Activated CD8-positive, alpha-beta T cell treated with anti-CD3 and anti-CD28 coated beads for 36 hours (primary cell): ENCODE results near the gene SRD5A1. TPM values are rescaled to one million over a fixed set of nuclear protein-coding genes. Genes with fewer than 3 reads are reported as not detected.
"Not testable (repeated sequence)": the region's sequence is repeated elsewhere in the genome, so short reads cannot be mapped to it uniquely, and the experiment has no call there.

Experiments used
- ATAC-seq: fragments of 200-7000 bp; cut with Tn5 transposase; one replicate; pipeline ENCODE4 v1.10.0; 2021; ENCODE audit warnings: mild to moderate bottlenecking, moderate library complexity
- CTCF ChIA-PET: fragments of 350-600 bp; sonication (Branson Sonifier 250); formaldehyde crosslinking; loops from one replicate; lab custom pipeline; 2021; ENCODE audit warnings: antibody characterized with exemption; lab: Charles Lee
- POLR2A ChIA-PET: fragments of 350-600 bp; sonication (Branson Sonifier 250); formaldehyde crosslinking; loops from one replicate; lab custom pipeline; 2021; ENCODE audit warnings: antibody characterized with exemption; lab: Charles Lee
- DNase-seq: peaks from one replicate; pipeline ENCODE4 v3.0.0-alpha.2; 2020
- H3K27ac Mint-ChIP-seq: one replicate; pipeline ENCODE4 v1.8.0; 2021; ENCODE audit warnings: mild to moderate bottlenecking, mixed read lengths
- H3K27me3 Mint-ChIP-seq: one replicate; pipeline ENCODE4 v1.8.0; 2021; ENCODE audit warnings: mixed read lengths
- H3K36me3 Mint-ChIP-seq: one replicate; pipeline ENCODE4 v1.8.0; 2021; ENCODE audit warnings: low read depth, mixed read lengths
- H3K4me1 Mint-ChIP-seq: one replicate; pipeline ENCODE4 v1.8.0; 2021; ENCODE audit warnings: low read depth, mixed read lengths
- H3K4me3 Mint-ChIP-seq: one replicate; pipeline ENCODE4 v1.8.0; 2021; ENCODE audit warnings: mild to moderate bottlenecking, moderate library complexity, mixed read lengths
- H3K9me3 Mint-ChIP-seq: one replicate; pipeline ENCODE4 v1.8.0; 2021; ENCODE audit warnings: mixed read lengths
- intact Hi-C: fragments of 100-400 bp; cut with micrococcal nuclease; formaldehyde crosslinking; loops from one replicate; pipeline ENCODE4 v1.10.0; 2022
- total RNA-seq, 2 experiments: library from RNA; stranded (reverse); gene quantifications; one replicate each; pipeline ENCODE4 v1.2.3, GENCODE V29; 2021
- TF ChIP-seq, protein P1 (sequence below): fragments of 200-600 bp; IDR thresholded peaks from one replicate; pipeline ENCODE4 v1.8.0; 2022; ENCODE audit warnings: antibody characterized with exemption, mild to moderate bottlenecking

The SRD5A1 gene
- total RNA-seq, 2 experiments from 2014 or later, result 10.6 to 12.4 TPM

DNA sequence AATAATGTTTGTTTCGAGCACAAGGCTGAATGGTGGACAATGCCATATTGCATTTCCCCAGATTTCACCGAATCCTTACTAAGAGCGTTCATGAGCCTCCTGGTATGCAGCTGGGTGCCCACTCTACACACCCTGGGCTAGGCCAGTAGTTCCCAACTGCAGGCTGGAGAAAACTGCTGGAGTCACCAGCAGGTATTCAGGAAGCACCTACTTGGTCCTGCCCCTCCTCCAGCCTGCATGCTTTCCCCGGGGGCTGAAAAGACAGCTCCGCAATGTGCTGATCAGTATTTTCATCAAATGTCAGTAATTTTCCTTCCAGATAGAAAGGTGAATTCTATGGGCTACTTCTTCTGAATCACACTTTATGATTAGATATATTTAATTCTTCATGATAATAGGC, 34.4 kb downstream of the SRD5A1 start:
- TF ChIP-seq, protein P1, sequence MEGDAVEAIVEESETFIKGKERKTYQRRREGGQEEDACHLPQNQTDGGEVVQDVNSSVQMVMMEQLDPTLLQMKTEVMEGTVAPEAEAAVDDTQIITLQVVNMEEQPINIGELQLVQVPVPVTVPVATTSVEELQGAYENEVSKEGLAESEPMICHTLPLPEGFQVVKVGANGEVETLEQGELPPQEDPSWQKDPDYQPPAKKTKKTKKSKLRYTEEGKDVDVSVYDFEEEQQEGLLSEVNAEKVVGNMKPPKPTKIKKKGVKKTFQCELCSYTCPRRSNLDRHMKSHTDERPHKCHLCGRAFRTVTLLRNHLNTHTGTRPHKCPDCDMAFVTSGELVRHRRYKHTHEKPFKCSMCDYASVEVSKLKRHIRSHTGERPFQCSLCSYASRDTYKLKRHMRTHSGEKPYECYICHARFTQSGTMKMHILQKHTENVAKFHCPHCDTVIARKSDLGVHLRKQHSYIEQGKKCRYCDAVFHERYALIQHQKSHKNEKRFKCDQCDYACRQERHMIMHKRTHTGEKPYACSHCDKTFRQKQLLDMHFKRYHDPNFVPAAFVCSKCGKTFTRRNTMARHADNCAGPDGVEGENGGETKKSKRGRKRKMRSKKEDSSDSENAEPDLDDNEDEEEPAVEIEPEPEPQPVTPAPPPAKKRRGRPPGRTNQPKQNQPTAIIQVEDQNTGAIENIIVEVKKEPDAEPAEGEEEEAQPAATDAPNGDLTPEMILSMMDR, result no peak
- intact Hi-C loops, result no loop called here
- peaks cover 20% of the 10 kb centered on the region for H3K36me3 Mint-ChIP-seq
- no peak overlapping the region for H3K4me3 Mint-ChIP-seq
- H3K9me3 Mint-ChIP-seq, result no peaks in the 10 kb centered on the region
- no peaks in the 10 kb centered on the region for H3K4me1 Mint-ChIP-seq
- no peaks in the 10 kb centered on the region for H3K27me3 Mint-ChIP-seq
- ATAC-seq (no peak), DNase-seq (no peak)
- CTCF ChIA-PET, result no interaction called here
- no peak overlapping the region for H3K27ac Mint-ChIP-seq
- POLR2A ChIA-PET, result no interaction called here

DNA sequence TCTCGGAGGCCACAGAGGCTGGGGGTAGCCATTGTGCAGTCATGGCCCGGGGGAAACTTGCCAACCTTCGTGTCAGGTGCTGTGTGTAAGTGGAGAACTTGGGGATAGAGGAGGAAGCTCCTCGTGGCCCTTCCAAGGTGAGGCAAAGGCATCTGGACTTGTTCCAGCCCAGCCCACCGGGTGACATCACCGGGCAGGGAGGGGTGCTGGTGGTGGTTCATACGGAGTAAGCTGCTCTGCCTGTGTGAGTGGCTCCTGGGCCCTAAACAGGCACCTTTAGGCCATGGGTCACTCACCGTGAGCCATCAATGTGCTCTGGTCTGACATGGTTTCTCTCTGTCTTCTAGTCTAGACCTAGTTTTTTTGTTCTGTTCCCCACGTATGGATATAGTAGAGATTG, 35.5 kb downstream of the SRD5A1 start:
- H3K4me1 Mint-ChIP-seq, CTCF ChIA-PET, ATAC-seq, H3K9me3 Mint-ChIP-seq, POLR2A ChIA-PET, DNase-seq, H3K27ac Mint-ChIP-seq, H3K27me3 Mint-ChIP-seq, H3K4me3 Mint-ChIP-seq, intact Hi-C loops: not testable (repeated sequence)
- peaks cover 17% of the 10 kb centered on the region for H3K36me3 Mint-ChIP-seq

DNA sequence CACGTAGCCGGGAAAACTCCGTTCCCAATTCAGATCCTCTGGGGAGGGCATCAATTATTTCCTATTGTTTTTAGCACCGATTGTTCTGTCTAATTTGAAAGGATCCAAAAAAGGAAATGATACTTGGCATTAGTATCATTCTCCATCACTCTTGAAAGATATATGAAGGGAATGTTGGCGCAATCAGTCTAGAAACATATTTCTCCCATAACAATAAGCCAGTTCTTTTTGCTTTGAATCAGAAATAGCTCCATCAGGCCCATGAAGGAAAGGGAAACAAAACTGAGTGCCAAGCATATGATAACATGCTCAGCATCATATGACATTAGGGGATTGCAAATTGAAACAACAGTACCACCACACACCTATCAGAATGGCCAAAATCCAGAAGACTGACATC, 39.8 kb downstream of the SRD5A1 start:
- DNase-seq, result no peak
- Mint-ChIP-seq H3K27ac (no peak overlapping the region), H3K4me1 (no peaks in the 10 kb centered on the region), H3K4me3 (no peak overlapping the region), H3K9me3 (no peaks in the 10 kb centered on the region), H3K27me3 (no peaks in the 10 kb centered on the region), H3K36me3 (peaks cover 17% of the 10 kb centered on the region)
- ATAC-seq, result no peak
- intact Hi-C loops, result no loop called here
- ChIA-PET POLR2A (no interaction called here), CTCF (interaction anchor here (1.0 kb wide), 1 partner anchor 8 kb away, joined by 3 read pairs; no protein-coding TSS in a partner anchor)
- TF ChIP-seq, protein P1, result no peak

DNA sequence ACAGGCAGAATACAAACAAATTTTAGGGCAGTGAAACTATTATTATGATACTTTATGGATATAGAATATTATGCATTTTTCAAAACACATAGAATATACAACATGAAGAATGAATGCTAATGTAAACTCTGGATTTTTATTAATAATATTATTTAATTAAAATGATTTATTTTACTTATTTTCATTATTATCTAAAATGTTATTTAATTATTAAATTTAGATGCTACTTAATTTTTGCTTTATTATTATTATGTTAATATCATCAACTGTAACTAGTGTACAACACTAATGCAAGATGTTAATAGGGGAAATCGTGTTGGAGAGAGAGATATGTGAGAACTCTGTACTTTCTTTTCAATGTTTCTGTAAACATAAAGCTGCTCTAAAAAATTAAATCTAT, 40.7 kb downstream of the SRD5A1 start:
- no peak overlapping the region for H3K4me3 Mint-ChIP-seq
- TF ChIP-seq, protein P1, result no peak

DNA sequence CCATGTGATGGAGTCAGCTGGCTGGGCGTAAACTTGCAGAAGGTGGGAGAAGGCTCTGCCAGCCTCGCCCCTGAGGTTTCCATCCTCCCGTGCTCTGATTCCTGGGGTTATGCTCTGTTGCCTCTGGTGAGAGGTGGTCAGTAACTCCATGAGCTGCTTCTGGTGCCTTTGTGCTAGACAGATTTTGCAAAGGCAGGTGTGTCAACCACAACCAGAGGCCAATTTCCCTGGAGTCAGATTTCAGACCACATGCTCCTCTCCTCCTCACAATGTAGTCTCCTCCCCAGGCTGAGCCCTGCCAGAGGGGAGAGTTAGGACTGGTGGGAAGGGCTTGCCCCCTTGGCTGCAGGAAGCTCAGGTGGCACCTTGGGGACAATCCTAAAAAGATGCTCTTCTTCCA, 41.2 kb downstream of the SRD5A1 start:
- Mint-ChIP-seq H3K27ac (no peak overlapping the region), H3K36me3 (peaks cover 15% of the 10 kb centered on the region), H3K9me3 (no peaks in the 10 kb centered on the region), H3K4me3 (no peak overlapping the region), H3K27me3 (no peaks in the 10 kb centered on the region), H3K4me1 (no peaks in the 10 kb centered on the region)
- ATAC-seq (no peak), DNase-seq (no peak)
- ChIA-PET POLR2A (no interaction called here), CTCF (no interaction called here)
- intact Hi-C loops, result no loop called here
- TF ChIP-seq, protein P1, result no peak

More for the DNA sequence above, 40.7 kb downstream of the SRD5A1 start:
- no peaks in the 10 kb centered on the region for H3K9me3 Mint-ChIP-seq
- ChIA-PET POLR2A (no interaction called here), CTCF (no interaction called here)
- peaks cover 17% of the 10 kb centered on the region for H3K36me3 Mint-ChIP-seq
- intact Hi-C loops, result no loop called here
- DNase-seq (no peak), ATAC-seq (no peak)
- H3K27me3 Mint-ChIP-seq, result no peaks in the 10 kb centered on the region
- no peaks in the 10 kb centered on the region for H3K4me1 Mint-ChIP-seq
- no peak overlapping the region for H3K27ac Mint-ChIP-seq

DNA sequence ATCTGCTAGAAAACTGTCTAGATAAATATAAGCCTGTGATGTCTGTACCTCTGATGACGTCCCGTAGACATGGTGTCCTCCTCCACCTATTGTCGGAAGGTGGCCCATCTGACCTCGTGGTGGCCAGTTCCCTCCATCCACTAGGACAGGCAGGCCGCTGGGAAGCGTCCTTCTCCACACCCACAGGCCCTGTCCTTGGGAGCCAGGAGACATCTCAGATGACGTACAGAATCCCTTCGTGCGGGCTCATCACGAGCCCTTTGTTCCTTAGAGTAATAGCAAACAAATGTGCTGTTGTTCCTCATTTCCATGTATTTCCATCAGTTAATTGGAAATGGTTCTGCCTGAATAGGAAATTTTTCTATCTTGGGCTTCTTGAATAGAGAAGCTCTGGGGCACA, 41.6 kb downstream of the SRD5A1 start:
- no peaks in the 10 kb centered on the region for H3K4me1 Mint-ChIP-seq
- peaks cover 12% of the 10 kb centered on the region for H3K36me3 Mint-ChIP-seq

More for the DNA sequence above, 41.6 kb downstream of the SRD5A1 start:
- intact Hi-C loops, result no loop called here
- Mint-ChIP-seq H3K27me3 (peaks cover 2% of the 10 kb centered on the region), H3K4me3 (no peak overlapping the region), H3K9me3 (no peaks in the 10 kb centered on the region), H3K27ac (no peak overlapping the region)
- CTCF ChIA-PET, result no interaction called here
- TF ChIP-seq, protein P1, result no peak
- DNase-seq (no peak), ATAC-seq (no peak)
- POLR2A ChIA-PET, result no interaction called here
